ENCODE data around the gene NR2C1. TPM values are rescaled to one million over a fixed set of nuclear protein-coding genes. Genes with fewer than 3 reads are reported as not detected.
"Not testable (repeated sequence)": the region's sequence is repeated elsewhere in the genome, so short reads cannot be mapped to it uniquely, and the experiment has no call there.

NR2C1 gene
- 42.0 TPM for total RNA-seq

- DNase-seq, result peak; percentile 91
These were observed at the start of gene NR2C1 for GRCh38 chr12:95072900-95073697. TSS of gene NR2C1 (minus strand) at chr12:95073618. CDS start at chr12:95067384, 6,234 bp downstream.

DNA sequence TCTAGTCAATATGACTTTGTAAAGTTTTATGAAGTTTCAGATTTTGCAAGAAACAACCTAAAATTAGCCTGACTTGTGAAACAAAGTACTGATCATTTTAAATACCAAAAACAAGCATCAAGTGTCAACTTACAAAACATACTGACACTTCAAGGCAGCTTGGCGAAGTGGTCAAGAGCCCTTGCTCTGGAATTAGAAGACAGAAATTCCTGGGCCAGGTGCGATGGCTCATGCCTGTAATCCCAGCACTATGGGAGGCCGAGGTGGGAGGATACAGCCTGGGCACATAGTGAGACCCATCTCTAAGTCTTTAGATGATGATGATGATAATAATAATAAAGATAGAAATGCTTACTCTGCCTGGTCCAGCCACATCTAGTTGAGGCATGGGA, 45.4 kb upstream of the NR2C1 start:
- no peak for DNase-seq

GRCh38 chr12:95118138-95118787, 44.8 kb upstream of the NR2C1 start:
- DNase-seq, result no peak

- DNase-seq, result peak; percentile 5
These were observed 43.8 kb upstream of the NR2C1 start for GRCh38 chr12:95117178-95117599.

GRCh38 chr12:95116773-95117172, 43.4 kb upstream of the NR2C1 start:
- no peak for DNase-seq

DNA sequence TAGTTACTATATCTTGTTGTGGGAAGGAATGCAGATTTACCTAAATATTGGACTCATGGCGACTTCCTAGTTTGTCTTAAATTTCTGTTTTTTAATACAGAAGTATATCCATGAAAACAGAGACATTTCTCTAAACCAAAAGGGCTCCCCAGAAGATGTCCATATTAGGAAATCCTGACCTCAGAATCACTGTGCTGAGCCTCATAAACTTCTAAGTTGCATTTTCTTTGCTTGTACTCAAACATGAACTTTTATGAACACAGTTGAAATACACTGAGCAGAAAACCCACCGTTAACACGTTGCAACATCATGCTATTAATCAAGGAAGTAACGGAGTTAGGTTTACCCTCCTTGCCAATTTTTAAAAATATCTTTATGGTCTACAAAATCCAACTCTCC, 42.9 kb upstream of the NR2C1 start:
- no peak for DNase-seq

DNA sequence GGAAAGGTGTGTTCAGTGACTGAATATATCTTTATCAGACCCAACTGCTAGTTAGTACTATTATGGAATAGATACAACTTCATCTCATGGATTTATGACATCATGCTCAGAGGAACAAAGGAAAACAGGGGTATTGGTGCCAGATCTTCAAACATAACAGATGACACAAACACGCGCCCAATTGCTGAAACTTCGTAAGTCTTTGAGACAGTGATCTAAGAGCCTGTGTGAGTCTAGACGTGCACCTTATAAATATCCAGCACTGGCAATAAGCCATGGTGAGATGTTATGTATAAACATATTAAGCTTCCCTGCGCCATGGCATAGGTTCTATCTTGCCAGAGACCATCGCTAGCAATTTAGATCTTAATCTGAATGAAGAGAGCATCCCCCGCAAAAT, 42.2 kb upstream of the NR2C1 start:
- no peak for DNase-seq

- no peak for DNase-seq
These were observed 41.5 kb upstream of the NR2C1 start for GRCh38 chr12:95114766-95115405.

DNA sequence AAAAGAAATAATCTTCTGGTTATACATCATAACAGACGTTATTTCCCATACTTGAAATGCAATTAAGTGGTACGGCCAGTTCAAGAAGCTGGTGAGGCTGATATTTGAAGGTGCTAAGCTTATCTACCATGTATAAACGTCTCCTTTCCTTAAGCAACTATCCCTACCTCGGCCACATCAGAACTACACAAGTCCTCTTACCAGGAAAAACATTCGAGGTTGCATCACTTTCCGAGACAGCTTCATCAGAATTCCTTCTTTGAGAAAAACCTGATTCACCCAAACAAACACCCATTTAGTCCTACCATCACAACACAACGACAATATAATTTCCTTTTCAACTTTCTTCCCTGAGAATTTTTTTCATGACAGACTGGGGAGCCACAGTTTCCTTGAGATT, 33.9 kb upstream of the NR2C1 start:
- DNase-seq, result no peak

DNA sequence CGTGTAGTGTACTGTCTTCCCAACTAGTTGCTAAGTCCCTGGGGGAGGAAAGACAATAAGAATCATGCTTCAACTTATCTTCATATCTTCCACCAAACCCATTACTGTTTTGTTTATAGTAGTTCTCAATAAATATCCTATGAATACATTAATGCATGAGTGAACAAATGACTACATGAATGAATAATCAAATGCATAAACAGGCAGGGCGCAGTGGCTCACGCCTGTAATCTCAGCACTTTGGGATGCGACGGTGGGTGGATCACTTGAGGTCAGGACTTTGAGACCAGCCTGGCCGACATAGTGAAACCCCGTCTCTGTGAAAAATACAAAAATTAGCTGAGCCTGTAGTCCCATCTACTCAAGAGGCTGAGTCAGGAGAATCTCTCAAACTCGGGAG, 32.1 kb upstream of the NR2C1 start:
- DNase-seq, result no peak

DNA sequence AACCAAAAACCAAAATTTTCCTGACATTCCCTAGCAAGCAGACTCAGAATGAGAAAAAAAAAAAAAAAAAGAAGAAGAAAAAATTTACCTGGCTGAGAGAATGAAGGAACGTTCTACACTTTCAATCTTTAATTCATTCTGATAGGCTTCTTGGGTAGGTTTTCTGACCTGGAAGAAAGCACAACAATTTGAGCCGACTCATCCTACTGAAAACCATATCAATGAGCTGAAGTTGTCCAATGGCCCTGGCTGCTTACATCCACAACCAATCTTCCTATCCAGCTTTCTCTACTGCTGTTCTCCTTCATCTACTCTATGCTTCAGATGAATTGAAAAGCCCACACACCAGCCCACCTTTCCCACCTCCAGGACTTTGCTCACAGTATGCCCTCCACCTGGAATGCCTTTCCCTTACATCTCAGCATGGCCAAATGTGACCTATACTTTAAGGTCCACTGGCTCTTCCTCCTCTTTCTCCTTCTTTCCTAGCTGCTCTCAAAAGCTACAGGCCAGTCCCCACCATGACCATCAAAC, 31.6 kb upstream of the NR2C1 start:
- no peak for DNase-seq

DNA sequence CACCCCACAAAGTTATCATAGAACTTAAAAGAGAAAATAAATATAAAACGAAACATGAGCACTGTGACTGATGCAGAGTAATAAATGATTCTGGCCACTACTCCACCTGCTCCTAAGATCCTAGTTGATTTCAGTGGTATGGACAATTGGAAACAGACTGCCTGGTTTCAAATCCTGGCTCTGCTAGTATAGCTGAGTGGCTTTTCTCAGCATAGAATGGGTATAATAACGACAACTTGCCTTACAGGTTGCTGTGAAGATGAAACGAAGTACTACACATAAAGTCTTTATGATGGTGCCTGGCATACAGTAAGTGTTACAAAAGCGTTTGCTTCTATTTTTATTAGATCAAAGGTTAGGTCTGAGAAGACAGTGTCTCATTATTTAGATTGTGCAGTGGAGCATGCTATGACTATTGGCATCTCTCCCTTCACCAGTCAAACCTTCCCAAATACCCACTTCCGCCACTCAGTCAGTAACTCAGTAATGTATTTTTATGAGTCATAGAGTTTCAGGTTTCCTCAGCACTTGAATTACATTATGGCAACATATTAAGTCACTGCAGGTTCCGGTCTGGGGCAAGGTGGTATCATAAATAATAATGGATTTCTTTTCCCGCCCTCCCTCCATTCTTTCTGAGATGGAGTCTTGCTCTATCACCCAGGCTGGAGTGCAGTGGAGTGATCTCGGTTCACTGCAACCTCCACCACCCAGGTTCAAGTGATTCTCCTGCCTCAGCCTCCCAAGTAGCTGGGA, 29.7 kb upstream of the NR2C1 start:
- DNase-seq, result no peak

- not testable (repeated sequence) for DNase-seq
These were observed 28.5 kb upstream of the NR2C1 start for GRCh38 chr12:95101957-95102356.

DNA sequence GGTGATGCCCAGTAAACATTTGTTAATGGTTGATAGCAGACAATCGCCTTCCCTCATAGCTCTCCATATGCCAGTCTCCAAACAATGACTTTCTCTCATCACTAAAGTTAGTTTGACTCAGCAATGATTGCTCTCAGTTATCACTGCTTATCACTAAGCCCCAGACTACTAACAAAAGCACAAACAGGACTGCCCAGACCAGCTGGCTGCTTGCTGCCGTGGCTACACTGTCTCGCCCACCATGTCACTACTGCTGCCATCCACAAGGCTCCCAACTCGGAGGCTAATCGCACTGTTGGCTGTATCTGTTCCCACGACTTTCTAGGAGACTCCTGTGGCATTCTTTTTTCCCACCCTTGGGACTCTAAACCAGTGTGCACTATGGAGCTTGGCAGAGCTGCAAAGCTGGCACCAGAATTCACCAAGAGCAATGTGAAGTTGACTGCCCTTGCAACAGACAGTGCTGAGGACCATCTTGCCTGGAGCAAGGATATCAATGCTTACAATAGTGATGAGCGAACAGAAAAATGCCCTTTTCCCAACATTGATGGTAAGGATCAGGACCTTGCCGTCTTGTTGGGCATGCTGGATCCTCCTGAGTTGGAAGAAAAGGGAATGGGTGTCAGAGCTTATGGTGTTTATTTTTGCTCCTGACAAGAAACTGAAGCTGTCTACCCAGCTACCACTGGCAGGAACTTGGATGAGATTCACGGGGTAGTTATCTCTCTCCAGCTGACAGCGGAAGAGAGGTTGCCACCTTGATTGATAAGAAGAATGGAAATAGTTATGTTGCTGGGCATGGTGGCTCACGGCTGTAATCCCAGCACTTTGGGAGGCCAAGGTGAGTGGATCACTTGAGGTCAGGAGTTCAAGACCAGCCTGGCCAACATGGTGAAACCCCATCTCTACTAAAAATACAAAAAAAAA, 27.1 kb upstream of the NR2C1 start:
- no peak for DNase-seq

GRCh38 chr12:95099270-95099790, 25.9 kb upstream of the NR2C1 start:
- no peak for DNase-seq

DNA sequence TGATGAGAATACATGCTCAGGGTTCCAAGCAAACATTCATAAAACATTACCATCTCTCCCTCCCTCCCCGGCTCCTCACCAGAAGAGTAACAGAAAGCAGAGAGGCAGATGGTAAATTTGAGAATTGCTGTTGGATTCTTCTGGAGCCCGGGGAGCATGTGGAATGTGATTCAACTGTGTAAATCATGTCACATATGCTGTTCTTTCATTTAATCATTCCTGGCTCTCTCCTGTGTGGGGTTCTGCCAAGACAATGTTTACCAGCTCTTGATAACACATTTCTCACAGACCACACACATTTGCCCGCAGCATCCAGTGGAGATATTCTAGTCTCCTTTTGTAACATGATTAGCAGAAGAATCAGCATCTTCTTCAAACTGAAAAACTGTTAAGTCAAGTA, 23.4 kb upstream of the NR2C1 start:
- peak; percentile 18 for DNase-seq

DNA sequence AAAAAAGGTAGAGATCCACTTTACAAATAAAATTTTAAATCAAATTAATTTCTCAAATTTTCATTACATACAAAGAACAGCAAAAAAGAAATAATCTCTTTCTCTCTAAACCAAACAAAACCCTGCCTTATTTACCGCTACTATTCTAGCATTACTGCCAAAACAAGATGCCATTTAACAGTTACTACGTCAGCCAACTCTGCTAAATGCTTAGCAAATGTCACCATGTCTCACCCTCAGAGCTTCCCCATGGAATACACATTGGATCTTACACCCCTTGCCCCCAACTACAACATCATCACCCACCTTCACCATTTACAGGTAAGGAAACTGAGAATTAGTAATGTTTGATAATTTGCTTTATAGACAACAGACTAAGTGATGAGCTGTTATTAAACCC, 23.0 kb upstream of the NR2C1 start:
- no peak for DNase-seq

- not testable (repeated sequence) for DNase-seq
These were observed 22.4 kb upstream of the NR2C1 start for GRCh38 chr12:95095866-95096265.

DNA sequence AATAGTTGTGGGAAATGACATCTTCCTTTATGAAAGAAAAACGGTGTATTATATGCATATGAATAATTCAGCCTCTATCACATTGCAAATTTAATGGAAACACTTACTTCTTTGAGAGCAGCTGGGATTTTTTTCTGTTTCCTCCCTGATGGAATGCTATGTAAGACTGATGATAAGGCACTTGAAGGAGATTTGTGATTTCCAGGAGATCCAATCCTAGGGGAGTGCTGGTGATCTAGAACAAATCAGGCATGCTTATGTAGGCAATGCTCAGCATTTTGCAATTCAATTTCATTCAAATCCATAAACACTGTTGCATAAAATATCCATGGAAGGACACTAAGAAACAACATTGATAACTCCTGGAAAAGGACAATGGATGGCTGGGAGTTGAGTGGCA, 16.0 kb upstream of the NR2C1 start:
- DNase-seq, result no peak

DNA sequence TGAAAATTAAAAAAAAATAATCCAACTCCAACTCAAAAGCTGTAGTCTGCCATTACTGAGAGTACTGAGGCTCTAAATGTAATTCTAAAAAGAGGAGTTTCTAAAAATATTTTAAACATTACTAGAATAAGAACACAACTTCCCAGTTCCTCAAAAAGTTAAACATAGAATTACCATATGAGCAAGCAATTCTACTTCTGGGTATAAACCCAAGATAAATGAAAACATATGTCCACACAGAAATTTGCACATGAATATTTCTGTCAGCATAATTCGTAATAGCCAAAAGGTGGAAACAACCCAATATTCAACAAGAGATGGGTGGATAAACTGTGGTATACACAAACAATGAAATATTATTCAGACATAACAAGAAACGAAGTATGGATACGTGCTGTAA, 15.0 kb upstream of the NR2C1 start:
- no peak for DNase-seq

GRCh38 chr12:95085612-95086011, 12.2 kb upstream of the NR2C1 start:
- no peak for DNase-seq

All from occipital lobe (tissue), 2 donors.